HepG2 (cell line): ENCODE data around the gene IQCC. TPM values are rescaled to one million over a fixed set of nuclear protein-coding genes. Genes with fewer than 3 reads are reported as not detected.

Experiments
- ASH2L ChIP-seq: fragments of 300-600, 200-600 bp; sonication (generic); IDR thresholded peaks from 2 replicates; pipeline ENCODE4 v1.7.0; 2017; ENCODE audit warnings: low read depth, mild to moderate bottlenecking, moderate library complexity, mixed read lengths, low read length; ENCODE audit not compliant: insufficient read length
- CCAR2 ChIP-seq: fragments of 200-400 bp; formaldehyde crosslinking; optimal IDR thresholded peaks from 2 replicates; pipeline ENCODE3; 2018; ENCODE audit warnings: low read depth, mild to moderate bottlenecking, low read length, moderate library complexity
- DNMT1 ChIP-seq: sonication (generic); formaldehyde crosslinking; IDR thresholded peaks from 2 replicates; pipeline ENCODE4 v1.5.1; 2020; ENCODE audit warnings: mild to moderate bottlenecking, missing genetic modification reagents
- GABPA ChIP-seq, 2 experiments: IDR thresholded peaks; 2 replicates each; pipeline ENCODE4 v1.6.1; 2011 to 2016; ENCODE audit warnings: low read depth in 2 of 2, low read length in 1 of 2, missing biosample characterization in 1 of 2, missing genetic modification characterization in 1 of 2
- GPN1 ChIP-seq: sonication (generic); formaldehyde crosslinking; IDR thresholded peaks from 2 replicates; pipeline ENCODE4 v1.5.1; 2020; ENCODE audit warnings: missing genetic modification reagents, borderline replicate concordance
- MXD4 ChIP-seq: IDR thresholded peaks from 2 replicates; pipeline ENCODE4 v1.6.1; 2016; ENCODE audit warnings: mild to moderate bottlenecking, missing biosample characterization, missing genetic modification reagents
- NFIC ChIP-seq: IDR thresholded peaks from 2 replicates; pipeline ENCODE4 v1.6.1; 2012; ENCODE audit warnings: mild to moderate bottlenecking, low read length, inconsistent platforms
- PAX8 ChIP-seq: sonication (generic); formaldehyde crosslinking; IDR thresholded peaks from 2 replicates; pipeline ENCODE4 v1.8.0; 2022; ENCODE audit warnings: mild to moderate bottlenecking, missing genetic modification reagents, borderline replicate concordance
- PHB2 ChIP-seq: fragments of 450-650 bp; IDR thresholded peaks from 2 replicates; pipeline ENCODE4 v1.6.1; 2018; ENCODE audit not compliant: partially characterized antibody
- SP140L ChIP-seq: sonication (generic); formaldehyde crosslinking; IDR thresholded peaks from 2 replicates; pipeline ENCODE4 v1.4.0; 2020; ENCODE audit warnings: missing genetic modification reagents, borderline replicate concordance
- TCF7L2 ChIP-seq: IDR thresholded peaks from 2 replicates; pipeline ENCODE4 v1.6.1; 2011; ENCODE audit warnings: mild to moderate bottlenecking, low read depth, low read length, moderate library complexity
- U2AF1 ChIP-seq: fragments of 200-400 bp; formaldehyde crosslinking; optimal IDR thresholded peaks from 2 replicates; pipeline ENCODE3; 2017; ENCODE audit warnings: mild to moderate bottlenecking, low read depth, low read length
- YEATS4 ChIP-seq: sonication (generic); formaldehyde crosslinking; IDR thresholded peaks from 2 replicates; pipeline ENCODE4 v1.4.0; 2020; ENCODE audit warnings: missing genetic modification reagents, borderline replicate concordance
- ZKSCAN8 ChIP-seq: IDR thresholded peaks from 2 replicates; pipeline ENCODE4 v1.6.1; 2016; ENCODE audit warnings: borderline replicate concordance, missing genetic modification reagents, missing compliant biosample characterization
- ZNF619 ChIP-seq: sonication (generic); formaldehyde crosslinking; IDR thresholded peaks from 2 replicates; pipeline ENCODE4 v1.4.0; 2020; ENCODE audit warnings: mild to moderate bottlenecking, missing genetic modification reagents
- polyA plus RNA-seq, 8 experiments: library from polyadenylated mRNA; depleted of rRNA in 3 of 8; stranded (reverse) in 7 of 8; unstranded in 1 of 8; fragments of >200 nt; fragmentation: Illumina TruSeq in 4 of 8; extraction: Trizol in 4 of 8; gene quantifications; 2 replicates each; pipeline versions ENCODE4 v1.2.1 to v1.2.3, GENCODE V29; 2011 to 2016; ENCODE audit warnings: low read depth in 4 of 8, missing spikeins in 1 of 8, mixed read lengths in 1 of 8; ENCODE audit not compliant: insufficient read depth in 1 of 8
- total RNA-seq, 5 experiments: library from RNA; depleted of rRNA; stranded (reverse); fragments of >200 nt; fragmentation: Illumina TruSeq; extraction: Trizol; gene quantifications; 2 replicates each; pipeline ENCODE4 v1.2.3, GENCODE V29; 2016; ENCODE audit warnings: low read depth in 1 of 5
- TF ChIP-seq, protein P1 (sequence below): sonication (generic); formaldehyde crosslinking; IDR thresholded peaks from 2 replicates; pipeline ENCODE4 v1.5.0; 2020; ENCODE audit warnings: missing genetic modification reagents
- TF ChIP-seq, protein P2 (sequence below): sonication (generic); formaldehyde crosslinking; IDR thresholded peaks from 2 replicates; pipeline ENCODE4 v1.8.0; 2022; ENCODE audit warnings: missing genetic modification reagents, mild to moderate bottlenecking, inconsistent platforms, borderline replicate concordance
- TF ChIP-seq, protein P3 (sequence below): IDR thresholded peaks from 2 replicates; pipeline ENCODE4 v1.6.1; 2016; ENCODE audit warnings: missing compliant biosample characterization, missing genetic modification reagents, borderline replicate concordance
- TF ChIP-seq, protein P4 (sequence below): sonication (generic); formaldehyde crosslinking; IDR thresholded peaks from 2 replicates; pipeline ENCODE4 v1.4.0; 2020; ENCODE audit warnings: missing genetic modification reagents
- TF ChIP-seq, protein P5 (sequence below): sonication (generic); formaldehyde crosslinking; IDR thresholded peaks from 2 replicates; pipeline ENCODE4 v1.5.0; 2020; ENCODE audit warnings: mild to moderate bottlenecking, missing genetic modification reagents

The IQCC gene
- total and polyA plus RNA-seq, 2 of the 13 experiments (the other 11 are each of a cell fraction or from before 2014, with no cell fraction given) = 1.7 to 3.0 TPM

DNA sequence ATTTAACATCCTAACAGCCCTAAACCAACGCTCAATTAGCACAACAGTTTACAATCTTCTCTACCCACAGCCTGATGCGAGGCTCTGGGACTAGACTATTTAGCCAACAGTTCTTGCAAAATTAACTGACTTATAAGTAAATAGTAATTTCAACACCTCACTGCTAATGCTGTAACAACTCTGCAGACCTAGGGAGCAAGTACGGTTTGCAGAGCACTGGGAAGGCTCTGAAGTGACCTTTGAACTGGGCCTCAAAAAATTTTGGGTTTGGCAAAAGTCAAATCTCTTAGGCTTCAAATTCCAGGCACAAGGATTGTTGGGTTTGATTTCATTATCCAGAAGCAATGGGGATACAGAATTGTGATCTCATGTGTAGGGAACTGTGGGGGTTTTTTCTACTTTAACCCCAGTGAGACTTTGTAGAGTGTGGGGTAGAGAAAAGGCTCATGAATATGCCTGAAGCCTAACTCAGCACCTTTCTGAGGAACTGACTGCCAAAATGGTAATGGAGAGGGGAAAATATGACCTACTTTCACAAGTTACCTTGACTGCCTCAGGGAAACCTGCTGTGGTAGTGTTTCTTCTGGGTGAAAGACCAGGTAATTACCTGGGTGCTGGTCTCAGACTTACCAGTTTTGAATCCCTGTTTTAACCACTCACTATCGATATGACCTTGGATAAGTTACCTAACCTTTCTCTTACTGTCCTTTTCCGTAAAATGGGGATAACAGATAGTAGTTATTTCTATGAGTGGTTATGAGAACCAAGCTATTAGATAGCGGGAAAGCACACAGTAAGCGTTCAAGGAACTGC, 26.9 kb upstream of the IQCC start (continued):
- no peak for TF ChIP-seq GPN1 (CRISPR knock-in tag)
- TF ChIP-seq NFIC = no peak
- TF ChIP-seq, protein P1, sequence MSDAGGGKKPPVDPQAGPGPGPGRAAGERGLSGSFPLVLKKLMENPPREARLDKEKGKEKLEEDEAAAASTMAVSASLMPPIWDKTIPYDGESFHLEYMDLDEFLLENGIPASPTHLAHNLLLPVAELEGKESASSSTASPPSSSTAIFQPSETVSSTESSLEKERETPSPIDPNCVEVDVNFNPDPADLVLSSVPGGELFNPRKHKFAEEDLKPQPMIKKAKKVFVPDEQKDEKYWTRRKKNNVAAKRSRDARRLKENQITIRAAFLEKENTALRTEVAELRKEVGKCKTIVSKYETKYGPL = no peak
- TF ChIP-seq ZNF619 = no peak
- TF ChIP-seq MXD4 (CRISPR knock-in tag) = no peak
- TF ChIP-seq TCF7L2 = no peak
- TF ChIP-seq, protein P2, sequence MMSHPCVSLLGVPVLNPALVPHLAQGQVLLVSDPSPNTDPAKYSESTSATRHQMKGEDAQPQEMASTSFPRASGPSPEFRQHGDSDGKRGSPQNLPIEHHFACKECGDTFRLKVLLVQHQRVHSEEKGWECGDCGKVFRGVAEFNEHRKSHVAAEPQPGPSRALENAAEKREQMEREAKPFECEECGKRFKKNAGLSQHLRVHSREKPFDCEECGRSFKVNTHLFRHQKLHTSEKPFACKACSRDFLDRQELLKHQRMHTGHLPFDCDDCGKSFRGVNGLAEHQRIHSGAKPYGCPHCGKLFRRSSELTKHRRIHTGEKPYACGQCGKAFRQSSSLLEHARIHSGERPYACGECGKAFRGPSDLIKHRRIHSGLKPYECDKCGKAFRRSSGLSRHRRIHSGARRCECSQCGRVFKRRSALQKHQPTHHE (CRISPR knock-in tag) = 0 out of 2 replicates have a peak, but pooled peaks have one; percentile 60
- TF ChIP-seq, protein P3, sequence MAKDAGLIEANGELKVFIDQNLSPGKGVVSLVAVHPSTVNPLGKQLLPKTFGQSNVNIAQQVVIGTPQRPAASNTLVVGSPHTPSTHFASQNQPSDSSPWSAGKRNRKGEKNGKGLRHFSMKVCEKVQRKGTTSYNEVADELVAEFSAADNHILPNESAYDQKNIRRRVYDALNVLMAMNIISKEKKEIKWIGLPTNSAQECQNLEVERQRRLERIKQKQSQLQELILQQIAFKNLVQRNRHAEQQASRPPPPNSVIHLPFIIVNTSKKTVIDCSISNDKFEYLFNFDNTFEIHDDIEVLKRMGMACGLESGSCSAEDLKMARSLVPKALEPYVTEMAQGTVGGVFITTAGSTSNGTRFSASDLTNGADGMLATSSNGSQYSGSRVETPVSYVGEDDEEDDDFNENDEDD (CRISPR knock-in tag) = no peak
- no peak for TF ChIP-seq PHB2
- TF ChIP-seq, protein P4, sequence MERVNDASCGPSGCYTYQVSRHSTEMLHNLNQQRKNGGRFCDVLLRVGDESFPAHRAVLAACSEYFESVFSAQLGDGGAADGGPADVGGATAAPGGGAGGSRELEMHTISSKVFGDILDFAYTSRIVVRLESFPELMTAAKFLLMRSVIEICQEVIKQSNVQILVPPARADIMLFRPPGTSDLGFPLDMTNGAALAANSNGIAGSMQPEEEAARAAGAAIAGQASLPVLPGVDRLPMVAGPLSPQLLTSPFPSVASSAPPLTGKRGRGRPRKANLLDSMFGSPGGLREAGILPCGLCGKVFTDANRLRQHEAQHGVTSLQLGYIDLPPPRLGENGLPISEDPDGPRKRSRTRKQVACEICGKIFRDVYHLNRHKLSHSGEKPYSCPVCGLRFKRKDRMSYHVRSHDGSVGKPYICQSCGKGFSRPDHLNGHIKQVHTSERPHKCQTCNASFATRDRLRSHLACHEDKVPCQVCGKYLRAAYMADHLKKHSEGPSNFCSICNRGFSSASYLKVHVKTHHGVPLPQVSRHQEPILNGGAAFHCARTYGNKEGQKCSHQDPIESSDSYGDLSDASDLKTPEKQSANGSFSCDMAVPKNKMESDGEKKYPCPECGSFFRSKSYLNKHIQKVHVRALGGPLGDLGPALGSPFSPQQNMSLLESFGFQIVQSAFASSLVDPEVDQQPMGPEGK = peak; percentile 12; the same call in 1 of the 2 replicates
- TF ChIP-seq, protein P5, sequence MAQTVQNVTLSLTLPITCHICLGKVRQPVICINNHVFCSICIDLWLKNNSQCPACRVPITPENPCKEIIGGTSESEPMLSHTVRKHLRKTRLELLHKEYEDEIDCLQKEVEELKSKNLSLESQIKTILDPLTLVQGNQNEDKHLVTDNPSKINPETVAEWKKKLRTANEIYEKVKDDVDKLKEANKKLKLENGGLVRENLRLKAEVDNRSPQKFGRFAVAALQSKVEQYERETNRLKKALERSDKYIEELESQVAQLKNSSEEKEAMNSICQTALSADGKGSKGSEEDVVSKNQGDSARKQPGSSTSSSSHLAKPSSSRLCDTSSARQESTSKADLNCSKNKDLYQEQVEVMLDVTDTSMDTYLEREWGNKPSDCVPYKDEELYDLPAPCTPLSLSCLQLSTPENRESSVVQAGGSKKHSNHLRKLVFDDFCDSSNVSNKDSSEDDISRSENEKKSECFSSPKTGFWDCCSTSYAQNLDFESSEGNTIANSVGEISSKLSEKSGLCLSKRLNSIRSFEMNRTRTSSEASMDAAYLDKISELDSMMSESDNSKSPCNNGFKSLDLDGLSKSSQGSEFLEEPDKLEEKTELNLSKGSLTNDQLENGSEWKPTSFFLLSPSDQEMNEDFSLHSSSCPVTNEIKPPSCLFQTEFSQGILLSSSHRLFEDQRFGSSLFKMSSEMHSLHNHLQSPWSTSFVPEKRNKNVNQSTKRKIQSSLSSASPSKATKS (CRISPR knock-in tag) = no peak
- TF ChIP-seq CCAR2 = no peak
- no peak for TF ChIP-seq PAX8 (CRISPR knock-in tag)
- no peak; the same call in 1 of the 2 replicates for TF ChIP-seq YEATS4
- TF ChIP-seq U2AF1 = no peak
- TF ChIP-seq ZKSCAN8 (CRISPR knock-in tag) = no peak
- no peak for TF ChIP-seq GABPA (IDR thresholded peaks at IDR 0.05; ENCODE audit: low read depth, low read length)
- TF ChIP-seq GABPA (CRISPR knock-in tag; IDR thresholded peaks at IDR 0.05; ENCODE audit: low read depth) = no peak
- no peak for TF ChIP-seq DNMT1 (CRISPR knock-in tag)
- no peak for TF ChIP-seq ASH2L
- TF ChIP-seq SP140L (CRISPR knock-in tag) = no peak; the same call in 1 of the 2 replicates
